Psoas muscle (tissue), 8 donors: Measurements from ENCODE around the gene CCT5. TPM values are rescaled to one million over a fixed set of nuclear protein-coding genes. Genes with fewer than 3 reads are reported as not detected.
A peak's percentile ranks its signal among the peaks of the same experiment; 100 is the strongest.

Experiments
- ATAC-seq, 4 donors: fragments of 200-7000 bp; cut with Tn5 transposase; one replicate each; pipeline ENCODE4 v1.9.1; 2020; ENCODE audit warnings: moderate library complexity in 3 of 4, mild to moderate bottlenecking in 2 of 4
- DNase-seq, 2 donors: peaks; one replicate each; pipeline ENCODE4 v3.0.0-alpha.2; 2020
- H3K27ac ChIP-seq: fragments of 200-600 bp; one replicate; pipeline ENCODE4 v1.8.0; 2022
- H3K27me3 ChIP-seq, 3 donors: fragments of 200-600 bp in 1 of 3; one replicate each; pipeline versions ENCODE4 v1.6.1 to v1.8.0; 2013 to 2022; ENCODE audit warnings: low read length in 2 of 3, mild to moderate bottlenecking in 2 of 3, moderate library complexity in 1 of 3; ENCODE audit not compliant: insufficient read depth in 3 of 3
- H3K36me3 ChIP-seq, 2 donors: fragments of 200-600 bp in 1 of 2; one replicate each; pipeline versions ENCODE4 v1.6.1 to v1.8.0; 2013 to 2022; ENCODE audit warnings: low read depth in 1 of 2, mild to moderate bottlenecking in 1 of 2, moderate library complexity in 1 of 2; ENCODE audit not compliant: insufficient read depth in 1 of 2
- H3K4me1 ChIP-seq: fragments of 200-600 bp; one replicate; pipeline ENCODE4 v1.8.0; 2022
- H3K4me3 ChIP-seq: fragments of 200-600 bp; one replicate; pipeline ENCODE4 v1.8.0; 2022; ENCODE audit warnings: mild to moderate bottlenecking
- H3K9me3 ChIP-seq: fragments of 200-600 bp; one replicate; pipeline ENCODE4 v1.8.0; 2022
- WGBS, 3 donors: extraction: QIAGEN DNeasy Blood & Tissue Kit; methylation state at CpG; one replicate each; pipeline versions ENCODE4 v1.1.6 to v1.1.7; 2013; 5-methylcytosine and 5-hydroxymethylcytosine counted together
- intact Hi-C, 2 donors: fragments of 100-400 bp; cut with DNase I; formaldehyde crosslinking; loops; one replicate each; pipeline versions ENCODE4 v1.11.0 to v1.14.2; 2022
- polyA plus RNA-seq, 3 donors: library from polyadenylated mRNA; stranded (reverse); fragments of 200-250 nt; gene quantifications; one replicate each; pipeline ENCODE4 v1.2.3, GENCODE V29; 2013
- total RNA-seq, 4 donors: library from RNA; stranded (reverse); fragmentation: NEBNext Ultra II Directional in 2 of 4; extraction: Animal tissue kit (Norgen Biotek cat#: 25700) in 2 of 4; gene quantifications; one replicate each; pipeline versions ENCODE4 v1.2.1 to v1.2.4, GENCODE V29; 2021 to 2023
- TF ChIP-seq, protein P1 (sequence below): fragments of 200-600 bp; IDR thresholded peaks from one replicate; pipeline ENCODE4 v1.8.0; 2022; ENCODE audit warnings: antibody characterized with exemption
- donor health status: healthy with polysubstance abuse.
- donor health status: DM: no; HTN: no; CAD: no; lungs with moderate emphysema.
- donor health status: Bipolar disorder and iron deficiency.
- donor health status: healthy.
- donor health status: DM: yes; HTN: yes; CAD: no.
- donor health status: DM: no; HTN: no; CAD: no.
- donor health status: DM: no; HTN: no; CAD: no.
- donor health status: DM: yes; HTN: yes; CAD: no.

CCT5 gene
- total and polyA plus RNA-seq, 7 donors = 150 to 454 (median 209) TPM

DNA sequence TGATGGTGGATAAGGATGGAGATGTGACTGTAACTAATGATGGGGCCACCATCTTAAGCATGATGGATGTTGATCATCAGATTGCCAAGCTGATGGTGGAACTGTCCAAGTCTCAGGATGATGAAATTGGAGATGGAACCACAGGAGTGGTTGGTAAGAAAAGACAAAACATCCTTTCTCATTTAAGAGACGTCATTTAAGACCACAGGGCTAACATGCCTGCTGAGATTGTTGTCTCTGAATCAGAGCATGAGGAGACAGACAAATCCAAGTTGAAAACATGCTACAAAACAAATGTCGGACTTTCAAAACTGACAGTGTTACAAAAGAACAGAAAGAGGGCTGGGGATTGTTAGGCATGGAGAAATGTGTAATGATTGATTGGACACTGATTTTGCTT is 4.6 kb downstream of the CCT5 start:
- Histone ChIP-seq H3K4me3 (no peak overlapping the region), H3K27ac (no peak overlapping the region), H3K4me1 (peaks cover 25% of the 10 kb centered on the region), H3K27me3 (no peaks in the 10 kb centered on the region), H3K9me3 (no peaks in the 10 kb centered on the region), H3K36me3 (peaks cover 23 to 78% of the 10 kb centered on the region in 2 donors)
- DNase-seq (no peak), ATAC-seq (no peak)
- TF ChIP-seq, protein P1, sequence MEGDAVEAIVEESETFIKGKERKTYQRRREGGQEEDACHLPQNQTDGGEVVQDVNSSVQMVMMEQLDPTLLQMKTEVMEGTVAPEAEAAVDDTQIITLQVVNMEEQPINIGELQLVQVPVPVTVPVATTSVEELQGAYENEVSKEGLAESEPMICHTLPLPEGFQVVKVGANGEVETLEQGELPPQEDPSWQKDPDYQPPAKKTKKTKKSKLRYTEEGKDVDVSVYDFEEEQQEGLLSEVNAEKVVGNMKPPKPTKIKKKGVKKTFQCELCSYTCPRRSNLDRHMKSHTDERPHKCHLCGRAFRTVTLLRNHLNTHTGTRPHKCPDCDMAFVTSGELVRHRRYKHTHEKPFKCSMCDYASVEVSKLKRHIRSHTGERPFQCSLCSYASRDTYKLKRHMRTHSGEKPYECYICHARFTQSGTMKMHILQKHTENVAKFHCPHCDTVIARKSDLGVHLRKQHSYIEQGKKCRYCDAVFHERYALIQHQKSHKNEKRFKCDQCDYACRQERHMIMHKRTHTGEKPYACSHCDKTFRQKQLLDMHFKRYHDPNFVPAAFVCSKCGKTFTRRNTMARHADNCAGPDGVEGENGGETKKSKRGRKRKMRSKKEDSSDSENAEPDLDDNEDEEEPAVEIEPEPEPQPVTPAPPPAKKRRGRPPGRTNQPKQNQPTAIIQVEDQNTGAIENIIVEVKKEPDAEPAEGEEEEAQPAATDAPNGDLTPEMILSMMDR = no peak
- WGBS, 3 donors = 12 to 46% (median 14%) methylated on average over 2 of the region's 2 CpGs
- intact Hi-C loops = loop anchor here (5.0 to 10.0 kb wide), 2 partner anchors 170 to 173 kb away; no protein-coding TSS in a partner anchor

DNA sequence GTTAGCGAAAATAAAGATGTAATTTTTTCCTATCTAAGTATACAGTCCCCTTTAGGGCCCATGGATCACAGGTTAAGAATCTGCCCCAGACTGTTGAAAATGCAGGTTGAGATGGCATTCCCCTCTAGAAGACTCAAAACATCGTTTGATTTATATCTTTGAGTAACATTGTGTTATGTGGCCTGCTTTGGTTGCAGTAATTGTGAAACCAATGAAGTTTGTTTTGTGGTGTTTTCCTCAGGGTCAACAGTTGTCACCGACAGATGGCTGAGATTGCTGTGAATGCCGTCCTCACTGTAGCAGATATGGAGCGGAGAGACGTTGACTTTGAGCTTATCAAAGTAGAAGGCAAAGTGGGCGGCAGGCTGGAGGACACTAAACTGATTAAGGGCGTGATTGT is 7.8 kb downstream of the CCT5 start:
- DNase-seq (no peak), ATAC-seq (no peak)
- 74 to 81% (median 75%) methylated on average over 8 of the region's 8 CpGs for WGBS, 3 donors
- H3K4me3 ChIP-seq = no peak overlapping the region
- no peak overlapping the region for H3K27ac ChIP-seq
- H3K27me3 ChIP-seq = no peaks in the 10 kb centered on the region
- peaks cover 8% of the 10 kb centered on the region for H3K4me1 ChIP-seq
- peaks cover 31 to 97% of the 10 kb centered on the region in 2 donors for H3K36me3 ChIP-seq
- TF ChIP-seq, protein P1 = no peak
- intact Hi-C loops = loop anchor here (5.0 to 10.0 kb wide), 2 partner anchors 167 to 169 kb away; no protein-coding TSS in a partner anchor
- H3K9me3 ChIP-seq = no peaks in the 10 kb centered on the region

DNA sequence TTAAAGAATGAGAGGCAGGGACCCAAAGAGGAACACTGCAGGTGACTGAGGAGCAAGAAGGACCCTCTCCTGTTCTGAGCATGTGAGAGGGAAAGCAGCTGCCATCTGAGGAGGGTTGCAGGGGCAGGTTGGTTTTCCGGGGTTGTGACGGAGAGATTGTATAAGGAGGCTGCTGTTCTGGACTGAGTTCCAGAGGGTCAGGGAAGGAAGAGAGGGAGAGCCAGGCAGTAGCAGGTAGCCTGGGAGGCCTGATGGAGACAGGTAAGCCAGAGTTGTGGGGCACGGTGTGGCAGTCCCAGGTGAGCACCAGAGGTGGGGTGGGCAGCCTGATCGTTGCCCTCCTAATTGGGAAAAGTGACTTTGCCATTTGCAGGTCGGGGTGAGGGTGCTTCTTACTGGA is 9.8 kb downstream of the CCT5 start:
- 78 to 93% (median 84%) methylated on average over 5 of the region's 5 CpGs for WGBS, 3 donors
- Histone ChIP-seq H3K27me3 (no peaks in the 10 kb centered on the region), H3K4me3 (no peak overlapping the region), H3K36me3 (peaks cover 28 to 100% of the 10 kb centered on the region in 2 donors), H3K4me1 (peaks cover 4% of the 10 kb centered on the region), H3K9me3 (no peaks in the 10 kb centered on the region), H3K27ac (no peak overlapping the region)
- DNase-seq (no peak), ATAC-seq (no peak)
- intact Hi-C loops = loop anchor here (5.0 to 10.0 kb wide), 2 partner anchors 165 to 167 kb away; no protein-coding TSS in a partner anchor
- TF ChIP-seq, protein P1 = no peak

DNA sequence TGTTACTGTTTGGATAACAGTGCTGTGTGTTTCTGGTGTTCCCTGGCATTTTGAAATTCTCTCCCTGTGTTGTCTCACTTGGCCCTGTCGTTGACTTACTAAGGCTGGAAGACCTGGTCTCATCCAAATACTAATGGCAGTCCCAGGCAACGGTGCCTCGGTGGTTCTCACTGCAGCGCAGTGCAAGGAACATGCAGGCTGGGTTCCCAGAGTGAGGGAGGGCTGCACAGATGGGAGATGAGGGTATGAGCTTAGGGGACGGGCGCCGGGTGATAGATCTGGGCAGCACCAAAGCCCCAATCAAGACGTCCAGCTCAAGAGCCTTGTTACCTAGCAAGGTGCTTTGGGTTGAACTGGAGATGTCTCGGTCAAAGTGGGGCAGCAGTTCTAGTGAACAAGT is 11.0 kb downstream of the CCT5 start:
- intact Hi-C loops = no loop called here
- 81 to 83% (median 83%) methylated on average over 9 of the region's 9 CpGs for WGBS, 3 donors
- Histone ChIP-seq H3K4me3 (no peak overlapping the region), H3K9me3 (no peaks in the 10 kb centered on the region), H3K36me3 (peaks cover 22 to 98% of the 10 kb centered on the region in 2 donors), H3K4me1 (peaks cover 4% of the 10 kb centered on the region), H3K27ac (no peak overlapping the region), H3K27me3 (no peaks in the 10 kb centered on the region)
- DNase-seq (no peak), ATAC-seq (no peak)
- TF ChIP-seq, protein P1 = no peak

DNA sequence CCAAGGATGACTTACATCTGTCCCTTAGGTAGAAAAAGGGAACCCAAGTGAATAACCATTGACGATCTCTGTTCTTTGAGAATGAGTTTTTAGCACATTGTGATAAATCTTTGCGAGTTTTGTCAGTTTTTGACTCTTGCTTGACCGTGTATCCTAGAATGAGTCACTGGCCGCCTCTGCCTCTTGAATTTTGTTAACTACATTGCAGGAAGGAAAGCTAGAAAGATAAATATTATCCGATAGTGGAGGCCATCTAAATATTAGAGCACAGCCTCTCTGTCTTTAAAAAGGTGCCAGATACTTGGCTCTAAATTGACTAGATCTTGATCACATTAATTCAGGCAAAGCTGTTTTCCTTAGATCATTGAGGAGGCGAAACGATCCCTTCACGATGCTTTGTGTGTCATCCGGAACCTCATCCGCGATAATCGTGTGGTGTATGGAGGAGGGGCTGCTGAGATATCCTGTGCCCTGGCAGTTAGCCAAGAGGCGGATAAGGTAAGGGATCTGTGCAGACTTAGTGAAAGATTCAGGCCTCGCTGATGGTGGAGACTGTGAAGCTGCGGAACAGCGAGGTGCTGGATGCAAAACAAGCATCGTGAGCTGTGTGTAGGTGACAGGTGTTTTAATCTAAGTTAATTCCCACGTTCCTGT is 12.2 kb downstream of the CCT5 start:
- intact Hi-C loops = no loop called here
- TF ChIP-seq, protein P1 = no peak

More for the DNA sequence above, 12.2 kb downstream of the CCT5 start:
- H3K9me3 ChIP-seq = no peaks in the 10 kb centered on the region
- H3K4me3 ChIP-seq = no peak overlapping the region
- H3K27ac ChIP-seq = peak overlapping the region; percentile 12
- H3K27me3 ChIP-seq = no peaks in the 10 kb centered on the region
- WGBS, 3 donors = 49 to 66% (median 49%) methylated on average over 18 of the region's 18 CpGs
- ATAC-seq (peak in 1 of 4 donors; percentile 23), DNase-seq (no peak)
- peaks cover 6% of the 10 kb centered on the region for H3K4me1 ChIP-seq
- peaks cover 19 to 86% of the 10 kb centered on the region in 2 donors for H3K36me3 ChIP-seq
